EH (cell line): ENCODE data around the gene PDZD4.

Experiments used
- DNase-seq: peaks from one replicate; pipeline ENCODE4 v3.0.0-alpha.2; 2015; ENCODE audit warnings: low read depth

PDZD4 gene

DNA sequence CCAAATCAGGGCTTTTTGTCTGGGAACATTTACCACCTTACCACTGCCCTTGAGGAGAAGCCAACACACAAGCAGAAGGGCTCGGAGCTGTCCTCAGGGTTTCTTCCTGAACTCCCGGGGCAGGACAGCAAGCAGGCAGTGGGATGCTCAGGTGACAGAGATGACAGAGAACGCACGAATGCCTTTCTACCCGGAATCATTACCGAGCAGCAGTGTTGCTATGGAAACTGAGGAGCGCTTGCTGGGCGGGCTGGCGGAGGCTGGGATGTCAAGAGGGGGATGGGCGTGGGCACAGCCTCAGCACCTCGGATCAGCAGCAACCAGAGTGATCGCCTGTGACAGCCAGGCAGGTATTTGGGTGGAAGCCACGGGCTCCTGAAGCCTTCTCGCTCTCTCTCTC lies 18.1 kb downstream of the PDZD4 start:
- no peak for DNase-seq

- no peak for DNase-seq
Measured at GRCh38 chrX:153807976-153808375, 22.4 kb downstream of the PDZD4 start.

DNA sequence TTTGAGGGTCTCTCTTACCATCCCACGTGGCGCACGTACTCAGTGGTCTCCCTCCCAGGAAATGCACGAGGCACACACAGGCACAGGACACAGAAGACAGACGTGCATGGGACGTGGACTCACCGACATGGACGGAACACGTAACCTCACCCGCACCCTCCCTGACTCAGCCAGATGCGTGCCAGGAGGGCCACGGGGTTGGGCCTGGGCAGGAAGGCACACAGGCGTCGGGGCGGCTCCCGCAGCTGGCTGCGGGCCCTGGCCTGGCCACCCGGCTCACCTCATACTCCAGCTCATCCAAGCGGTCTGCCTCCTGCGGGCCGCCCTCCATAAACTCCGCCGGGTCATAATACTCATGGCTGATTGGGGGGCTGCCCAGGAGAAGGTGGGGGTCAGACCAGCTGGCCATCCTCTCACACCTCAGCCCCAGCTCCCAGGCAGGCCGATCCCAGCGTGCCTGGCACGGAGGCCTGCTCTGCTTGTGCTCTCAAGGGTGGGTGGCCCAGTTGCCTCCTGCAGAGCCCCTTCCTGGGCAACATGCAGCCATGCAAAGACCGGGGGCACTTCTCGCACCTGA lies 23.3 kb downstream of the PDZD4 start:
- no peak for DNase-seq

- no peak for DNase-seq
Measured at GRCh38 chrX:153805436-153805835, 24.9 kb downstream of the PDZD4 start.

DNA sequence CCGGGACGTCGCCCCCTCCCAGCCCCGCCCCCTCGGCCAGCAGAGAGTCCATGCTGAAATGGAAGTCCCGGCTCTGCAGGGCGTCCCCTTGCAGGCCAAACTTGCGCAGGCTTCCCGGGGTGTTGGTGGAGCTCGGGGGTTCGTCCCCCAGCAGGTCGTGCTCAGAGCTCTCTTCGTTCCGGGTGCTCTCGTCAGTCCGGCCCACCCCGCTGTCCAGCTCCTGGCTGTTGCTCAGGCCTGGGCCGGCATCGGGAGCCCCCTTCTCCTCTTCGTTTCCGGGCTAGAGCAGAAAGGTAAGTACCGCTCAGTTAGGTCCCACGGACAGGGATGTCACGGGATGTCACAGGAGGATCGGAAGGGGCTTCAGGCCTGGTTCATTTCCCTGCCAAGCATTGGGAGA lies 25.7 kb downstream of the PDZD4 start:
- DNase-seq: no peak

- no peak for DNase-seq
Measured at GRCh38 chrX:153804100-153804595, 26.2 kb downstream of the PDZD4 start.

DNA sequence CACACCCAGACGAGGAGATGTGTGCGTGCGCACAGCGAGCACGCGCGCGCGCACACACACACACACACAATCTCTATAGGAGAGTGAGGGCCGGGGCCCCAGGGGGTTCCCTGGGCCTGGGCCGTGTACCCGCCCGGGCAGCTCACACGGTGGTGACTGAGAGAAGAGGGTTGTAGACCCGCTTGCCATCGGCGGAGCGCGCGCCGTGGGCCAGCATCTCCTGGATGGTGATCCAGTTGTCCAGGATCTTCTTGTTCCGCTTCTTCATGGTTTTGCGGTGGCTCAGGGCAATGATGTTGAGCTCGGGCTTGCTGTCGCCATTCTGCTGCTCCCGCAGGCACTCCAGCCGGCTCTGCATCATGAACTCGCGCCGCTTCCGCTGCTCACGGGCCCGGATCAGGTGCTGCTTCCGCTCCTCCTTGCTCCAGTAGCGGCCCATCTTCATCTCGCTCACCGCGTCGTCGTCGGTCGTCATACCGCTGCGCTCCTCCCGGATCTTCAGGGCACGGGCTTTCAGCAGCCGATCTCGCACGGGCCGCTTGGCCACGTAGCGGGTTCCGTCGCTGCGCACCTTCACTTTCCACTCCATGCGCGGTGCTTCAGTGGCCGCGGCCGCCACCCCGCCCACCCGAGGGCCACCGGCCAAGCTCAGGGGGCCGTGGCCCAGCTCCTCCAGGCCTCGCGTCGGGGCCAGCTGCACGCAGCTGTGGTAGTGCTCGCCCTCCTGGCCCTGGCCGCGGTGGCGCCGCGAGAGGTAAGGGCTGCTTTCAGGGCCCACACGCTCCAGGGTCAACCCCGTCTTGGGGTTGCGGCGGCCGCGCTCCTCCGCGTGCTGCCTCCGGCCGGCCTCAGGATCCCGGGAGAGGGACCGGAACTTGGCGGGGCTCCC lies 26.9 kb downstream of the PDZD4 start:
- DNase-seq: no peak

DNA sequence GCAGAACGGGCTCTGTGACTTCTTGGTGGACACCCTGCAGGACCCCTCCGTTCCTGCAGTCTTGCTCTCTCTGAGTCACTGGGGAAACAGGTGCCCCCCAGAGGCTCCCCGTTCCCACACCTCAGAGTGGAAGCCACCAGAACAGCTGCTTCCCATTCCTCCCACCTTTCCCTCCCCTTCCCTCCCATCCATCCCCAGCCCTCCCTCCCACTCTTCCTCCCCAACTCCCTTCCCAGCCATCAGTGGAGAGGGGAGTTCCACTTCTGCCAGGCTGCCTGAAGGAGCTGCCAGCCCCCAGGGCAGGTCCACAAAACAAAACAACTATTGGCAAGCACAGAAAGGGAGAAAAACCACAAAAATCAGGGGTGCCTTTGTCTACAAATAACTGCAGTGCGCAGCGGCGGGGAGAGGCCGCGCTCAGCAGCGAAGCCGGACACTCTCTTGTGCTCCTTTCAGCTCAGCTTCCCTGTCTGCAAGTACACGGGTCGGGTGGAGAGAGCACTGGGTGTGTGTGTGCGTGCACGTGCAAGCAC lies 27.8 kb downstream of the PDZD4 start:
- DNase-seq: no peak

DNA sequence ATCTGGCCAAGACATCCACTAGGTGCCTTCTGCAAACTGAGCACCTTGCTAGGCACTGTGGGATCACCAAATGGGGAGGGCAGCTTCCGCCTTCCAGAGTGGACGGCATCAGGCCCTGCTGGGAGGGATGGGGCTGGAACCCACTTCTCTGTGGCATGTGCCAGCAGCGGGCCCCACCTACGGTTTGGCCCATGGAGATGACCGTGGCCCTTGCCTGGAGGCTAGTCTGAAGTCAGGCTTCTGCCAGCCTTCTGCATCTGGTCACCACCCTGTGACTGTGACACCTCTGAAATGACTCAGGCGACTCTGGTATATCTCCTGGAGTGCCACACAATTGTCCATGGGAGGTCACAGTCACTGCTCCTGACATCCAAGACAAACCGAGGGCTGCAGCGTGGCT lies 28.7 kb downstream of the PDZD4 start:
- no peak for DNase-seq

- DNase-seq: no peak
Measured at GRCh38 chrX:153800746-153801145, 29.6 kb downstream of the PDZD4 start.

DNA sequence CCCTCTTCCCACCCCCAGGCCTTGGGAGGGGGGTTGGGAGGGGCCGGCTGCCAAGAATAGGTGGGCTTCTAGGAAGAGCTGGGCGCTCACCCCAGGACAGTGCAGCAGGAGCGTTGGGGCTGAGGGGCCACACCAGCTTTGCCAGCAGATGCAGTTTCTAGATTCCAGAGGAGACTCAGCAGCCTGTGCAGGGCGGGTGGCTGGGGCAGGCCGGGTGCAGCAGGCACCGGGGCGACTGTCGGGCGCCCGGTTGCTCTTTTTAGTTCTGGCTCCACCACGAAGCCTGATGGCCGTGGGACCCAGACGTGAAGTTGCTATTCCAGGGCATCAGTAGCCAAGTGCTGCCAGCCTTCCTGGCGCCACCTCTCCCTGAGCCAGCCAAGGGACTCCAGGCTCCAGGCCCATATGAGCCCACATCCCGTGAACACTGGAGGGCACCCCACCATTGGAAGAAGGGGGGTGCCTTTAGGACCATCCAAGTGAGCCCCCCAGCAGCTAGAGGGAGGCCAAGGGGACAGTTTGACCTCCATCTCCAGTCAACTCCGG lies 30.1 kb downstream of the PDZD4 start:
- DNase-seq: no peak

DNA sequence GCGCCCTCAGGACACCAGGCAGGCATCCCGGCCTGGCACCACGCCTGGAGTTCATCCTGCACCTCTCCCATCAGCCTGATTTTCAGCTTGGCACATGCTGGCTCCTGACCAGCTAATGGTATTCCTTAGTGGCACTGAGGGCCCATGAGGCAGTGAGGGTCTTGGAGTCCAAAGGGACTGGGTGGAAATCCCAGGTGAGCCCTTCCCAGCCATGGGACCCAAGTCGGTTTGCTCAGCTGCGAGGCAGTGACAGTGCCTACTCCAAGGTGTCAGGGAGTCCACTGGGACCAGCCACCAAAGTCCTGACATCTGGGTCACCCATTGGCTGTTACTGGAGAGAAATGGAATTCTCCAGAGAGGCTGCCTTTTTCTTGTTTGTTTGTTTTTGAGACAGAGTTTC lies 31.0 kb downstream of the PDZD4 start:
- DNase-seq: no peak

DNA sequence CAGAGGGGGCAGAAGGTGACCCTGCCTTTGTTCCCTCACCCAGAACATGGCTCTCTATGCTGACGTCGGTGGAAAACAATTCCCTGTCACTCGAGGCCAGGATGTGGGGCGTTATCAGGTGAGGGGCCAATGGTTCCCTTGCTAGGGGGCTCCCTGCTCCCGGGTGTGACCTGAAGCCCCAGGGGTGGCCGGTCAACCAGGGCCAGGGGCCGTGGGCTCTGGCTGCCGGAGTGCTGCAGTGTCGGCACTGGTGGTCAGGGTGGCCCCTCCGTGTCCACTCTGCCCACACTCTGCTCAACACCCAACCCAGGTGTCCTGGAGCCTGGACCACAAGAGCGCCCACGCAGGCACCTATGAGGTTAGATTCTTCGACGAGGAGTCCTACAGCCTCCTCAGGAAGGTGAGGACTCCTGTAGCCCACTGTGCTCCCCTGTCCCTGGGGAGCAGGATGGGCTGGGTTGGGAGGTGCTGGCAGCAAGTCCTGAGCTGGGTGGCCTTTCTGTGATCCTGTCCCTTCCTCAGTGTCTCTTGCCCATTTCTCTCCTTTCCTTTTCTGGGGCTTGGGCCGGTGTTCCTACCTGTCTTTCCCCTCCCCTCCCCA lies 32.8 kb downstream of the PDZD4 start:
- DNase-seq: no peak

DNA sequence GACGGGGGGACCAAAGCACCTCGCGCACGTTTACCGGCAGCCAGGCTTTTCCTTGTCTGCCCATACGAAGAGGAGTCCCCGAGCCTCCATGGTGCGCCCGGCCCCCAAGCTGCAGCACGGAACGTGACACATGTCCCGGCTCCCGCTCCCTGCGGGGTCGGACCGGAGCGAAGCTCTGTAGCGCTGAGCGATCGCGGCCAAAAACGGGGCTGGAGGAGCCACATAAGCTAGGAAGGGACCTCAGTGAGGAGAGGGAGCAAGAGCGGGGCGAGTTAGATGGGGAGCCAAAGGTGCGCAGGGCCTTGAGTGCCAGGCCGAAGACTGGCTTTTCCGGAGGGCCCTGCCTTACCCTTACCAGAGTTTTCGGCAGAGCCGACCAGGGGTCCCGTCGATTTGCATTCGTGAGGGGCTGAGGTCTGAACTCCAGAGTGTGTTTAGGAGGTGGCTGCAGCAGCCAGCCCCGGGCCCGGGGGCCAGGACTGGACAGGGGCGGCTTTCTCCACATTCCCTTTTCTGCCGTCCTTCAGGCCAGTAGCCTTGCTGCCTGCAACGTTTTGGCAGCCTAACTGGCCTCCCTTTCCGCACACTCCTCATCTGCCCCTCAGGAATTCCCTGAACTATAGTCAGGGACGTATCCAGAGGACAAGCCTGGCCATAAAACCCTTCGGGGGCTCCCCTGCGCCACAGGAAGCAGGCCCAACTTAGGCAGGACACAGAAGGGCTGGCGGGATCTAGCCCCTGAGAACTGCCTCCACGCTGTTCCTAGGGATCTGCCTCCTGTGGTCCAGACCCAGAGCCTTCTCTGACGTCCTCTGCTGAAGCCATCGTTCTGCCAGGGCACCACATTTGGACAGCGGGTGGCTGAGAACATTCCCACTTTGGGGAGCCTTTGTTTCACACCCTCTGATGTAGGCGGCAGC lies 35.2 kb downstream of the PDZD4 start:
- peak; percentile 32 for DNase-seq

DNA sequence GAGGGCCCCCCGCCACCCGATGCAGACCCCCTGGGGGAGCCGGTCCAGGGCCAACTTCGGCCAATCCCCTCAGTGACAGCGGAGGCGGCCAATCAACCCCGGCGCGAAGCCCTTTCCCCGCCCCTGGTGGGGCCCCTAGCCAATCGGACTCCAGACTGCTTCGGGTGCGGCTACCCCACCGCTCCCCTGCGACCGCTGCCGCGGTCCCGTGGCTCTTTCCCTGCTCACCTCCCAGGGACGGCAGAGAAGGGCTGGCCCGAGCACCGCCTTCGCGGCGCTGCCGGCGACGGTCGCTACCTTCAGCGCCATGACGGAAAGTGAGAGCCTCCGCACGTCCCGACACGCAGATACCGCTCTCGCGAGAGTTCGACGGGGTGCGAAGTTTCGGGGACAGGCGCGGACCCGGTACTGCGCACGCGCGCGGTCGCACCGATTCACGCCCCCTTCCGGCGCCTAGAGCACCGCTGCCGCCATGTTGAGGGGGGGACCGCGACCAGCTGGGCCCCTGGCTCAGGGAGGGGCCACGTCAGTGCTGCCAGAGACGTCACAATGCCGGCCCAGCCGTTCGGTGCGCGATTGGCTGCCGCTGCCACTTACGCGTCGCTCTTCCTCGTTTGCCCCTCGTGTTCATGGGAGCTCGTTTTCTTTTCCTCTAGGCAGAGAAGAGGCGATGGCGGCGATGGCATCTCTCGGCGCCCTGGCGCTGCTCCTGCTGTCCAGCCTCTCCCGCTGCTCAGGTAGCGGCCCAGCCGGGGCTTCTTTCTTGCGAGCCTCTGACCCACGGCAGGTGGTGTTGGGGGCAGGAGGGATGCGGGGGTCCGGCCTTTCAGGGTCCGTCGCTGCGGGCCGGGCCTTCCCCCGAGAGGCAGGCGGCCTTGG lies 36.1 kb downstream of the PDZD4 start, which contains the start of the genes IDH3G and SSR4:
Gene IDH3G (minus strand): TSS at position 358 of the 879 bp plus-strand sequence. CDS start 49 bp downstream, at position 309.
Gene SSR4 (plus strand): TSS at position 651 of the 879 bp plus-strand sequence. CDS start 20 bp downstream, at position 671.
- peak; percentile 95 for DNase-seq

DNA sequence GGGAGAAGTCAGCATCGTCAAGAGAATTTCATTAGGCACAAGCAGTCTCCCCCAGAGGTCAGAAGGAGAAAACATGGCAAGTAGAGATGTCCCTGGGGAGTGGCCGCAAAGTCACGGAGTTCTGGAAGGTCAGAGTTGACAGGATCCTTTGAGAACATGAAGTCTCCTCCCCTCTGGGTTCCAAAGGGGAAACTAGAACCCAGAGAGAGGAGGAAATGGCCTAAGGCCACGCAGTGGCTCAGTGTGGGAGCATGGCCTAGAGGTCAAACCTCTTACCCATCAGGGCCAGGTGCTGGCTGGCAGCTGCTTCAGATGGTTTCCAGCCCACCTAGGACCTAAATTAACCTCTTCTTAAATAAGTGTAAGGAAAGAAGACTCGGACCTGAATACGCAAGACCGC lies 37.1 kb downstream of the PDZD4 start:
- peak; percentile 11 for DNase-seq

DNA sequence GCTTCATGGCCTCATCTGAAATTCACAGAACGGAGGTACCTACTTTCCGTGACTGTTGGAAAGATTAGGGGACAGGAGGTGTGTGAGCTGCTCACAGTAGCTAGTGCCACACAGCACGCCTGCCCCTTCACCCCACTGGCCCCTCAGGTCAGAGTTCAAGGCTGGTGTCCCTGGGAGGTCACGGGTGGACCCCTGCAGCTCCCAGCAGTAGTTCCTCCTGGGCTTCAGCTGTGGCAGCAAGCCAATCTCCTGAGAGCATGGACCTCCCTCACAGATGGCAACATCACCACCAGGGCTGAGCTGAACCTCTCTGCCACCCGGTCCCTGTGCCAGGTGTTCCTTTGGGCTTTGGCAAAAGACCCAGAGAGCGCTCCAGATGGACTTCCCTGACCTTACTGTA lies 38.0 kb downstream of the PDZD4 start:
- no peak for DNase-seq

GRCh38 chrX:153791104-153791852 lies 39.1 kb downstream of the PDZD4 start:
- no peak for DNase-seq

DNA sequence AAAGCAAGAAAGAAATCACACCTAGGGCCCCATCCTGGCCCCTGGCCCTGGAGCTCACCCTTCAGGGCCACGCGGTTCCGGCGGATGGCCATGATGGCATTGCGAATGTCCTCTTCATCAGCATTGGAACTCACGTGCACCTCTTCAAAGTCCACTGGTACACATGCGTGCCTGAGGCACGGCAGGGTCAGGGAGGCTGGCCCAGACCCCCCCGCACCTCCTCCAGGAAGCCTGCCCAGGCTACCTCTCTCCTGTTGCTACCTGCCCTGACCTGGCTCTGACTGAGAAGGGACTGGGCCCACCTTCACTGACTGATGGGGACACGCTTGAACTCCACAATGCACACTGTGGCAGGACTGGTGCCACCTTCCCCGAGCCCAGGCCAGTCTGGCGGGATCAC lies 40.7 kb downstream of the PDZD4 start:
- DNase-seq: no peak
